Skeletal muscle tissue (tissue), 4 donors: ENCODE measurements around the gene RHPN2. TPM values are rescaled to one million over a fixed set of nuclear protein-coding genes. Genes with fewer than 3 reads are reported as not detected.

Experiments
- H3K27ac ChIP-seq: one replicate; pipeline ENCODE4 v1.7.0; 2013; ENCODE audit warnings: mild to moderate bottlenecking, low read depth, low read length, inconsistent platforms
- H3K27me3 ChIP-seq, 3 donors: one replicate each; pipeline ENCODE4 v1.7.0; 2013; ENCODE audit warnings: low read length in 3 of 3; ENCODE audit not compliant: control insufficient read depth in 3 of 3, insufficient read depth in 3 of 3
- H3K36me3 ChIP-seq, 3 donors: one replicate each; pipeline ENCODE4 v1.7.0; 2013; ENCODE audit warnings: low read length in 3 of 3; ENCODE audit not compliant: control insufficient read depth in 3 of 3, insufficient read depth in 3 of 3
- H3K4me1 ChIP-seq, 3 donors: one replicate each; pipeline ENCODE4 v1.7.0; 2013; ENCODE audit warnings: low read length in 3 of 3, mild to moderate bottlenecking in 3 of 3; ENCODE audit not compliant: control insufficient read depth in 3 of 3, insufficient read depth in 3 of 3
- H3K4me3 ChIP-seq, 3 donors: one replicate each; pipeline ENCODE4 v1.7.0; 2013; ENCODE audit warnings: low read length in 3 of 3
- H3K9ac ChIP-seq, 3 donors: one replicate each; pipeline ENCODE4 v1.7.0; 2013; ENCODE audit warnings: low read length in 3 of 3, mild to moderate bottlenecking in 3 of 3, moderate library complexity in 2 of 3, low read depth in 1 of 3
- H3K9me3 ChIP-seq, 3 donors: one replicate each; pipeline ENCODE4 v1.7.0; 2013; ENCODE audit warnings: low read length in 3 of 3; ENCODE audit not compliant: control insufficient read depth in 3 of 3
- total RNA-seq: library from RNA; depleted of rRNA; stranded (reverse); fragments of >200 nt; gene quantifications from one replicate; pipeline ENCODE4 v1.2.3, GENCODE V29; 2014
- donor health status: Osteomylitis.

RHPN2 gene
- total RNA-seq, 1 donor from 2014 or later: 0.52 TPM

DNA sequence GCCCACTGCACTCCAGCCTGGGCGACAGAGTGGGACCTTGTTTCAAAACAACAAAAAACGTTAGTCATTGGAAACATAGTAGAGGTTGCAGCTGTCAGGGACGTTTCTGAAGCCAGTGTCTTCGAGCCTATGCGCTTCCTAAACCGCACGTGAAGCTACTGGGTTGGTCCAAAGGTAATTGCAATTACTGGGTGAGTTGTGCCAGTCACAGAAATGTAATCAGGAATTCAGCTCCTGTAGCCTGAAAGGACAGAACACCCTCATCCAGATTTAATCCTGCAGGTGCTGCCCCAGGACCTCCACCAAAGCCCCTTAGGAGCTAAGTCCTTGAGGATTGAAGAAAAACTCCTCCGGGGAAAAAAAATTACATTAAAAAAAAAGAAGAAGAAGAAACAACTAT is 2.4 kb upstream of the RHPN2 start:
- H3K4me1 ChIP-seq: peaks cover 0 to 3% (median 0%) of the 10 kb centered on the region in 3 donors
- H3K4me3 ChIP-seq: no peak overlapping the region
- no peaks in the 10 kb centered on the region for H3K36me3 ChIP-seq
- no peak overlapping the region for H3K27ac ChIP-seq
- H3K27me3 ChIP-seq: peaks cover 19 to 23% (median 21%) of the 10 kb centered on the region in 3 donors
- no peak overlapping the region for H3K9ac ChIP-seq
- no peaks in the 10 kb centered on the region for H3K9me3 ChIP-seq

DNA sequence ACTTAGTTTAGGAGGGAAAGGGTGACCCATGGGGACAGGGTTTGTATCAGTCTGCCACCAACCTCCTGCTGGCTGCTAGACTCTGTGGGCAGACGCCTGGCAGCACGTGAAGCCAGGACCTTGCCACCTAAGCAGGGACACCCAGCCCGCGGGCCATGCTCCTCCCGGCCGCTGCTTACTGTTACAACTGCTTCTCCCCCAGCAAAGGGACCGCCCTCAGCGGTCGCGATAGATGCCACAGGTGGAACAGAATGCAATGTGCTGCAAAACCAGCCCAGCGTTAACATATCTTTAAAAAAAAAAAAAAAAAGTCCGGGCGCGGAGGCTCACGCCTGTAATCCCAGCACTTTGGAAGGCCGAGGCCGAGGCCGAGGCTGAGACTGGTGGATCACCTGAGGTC is 1.9 kb upstream of the RHPN2 start:
- Histone ChIP-seq H3K9ac (no peak overlapping the region), H3K27ac (no peak overlapping the region), H3K36me3 (no peaks in the 10 kb centered on the region), H3K9me3 (no peaks in the 10 kb centered on the region), H3K4me3 (no peak overlapping the region), H3K27me3 (peaks cover 19 to 23% (median 21%) of the 10 kb centered on the region in 3 donors), H3K4me1 (peaks cover 0 to 3% (median 0%) of the 10 kb centered on the region in 3 donors)

DNA sequence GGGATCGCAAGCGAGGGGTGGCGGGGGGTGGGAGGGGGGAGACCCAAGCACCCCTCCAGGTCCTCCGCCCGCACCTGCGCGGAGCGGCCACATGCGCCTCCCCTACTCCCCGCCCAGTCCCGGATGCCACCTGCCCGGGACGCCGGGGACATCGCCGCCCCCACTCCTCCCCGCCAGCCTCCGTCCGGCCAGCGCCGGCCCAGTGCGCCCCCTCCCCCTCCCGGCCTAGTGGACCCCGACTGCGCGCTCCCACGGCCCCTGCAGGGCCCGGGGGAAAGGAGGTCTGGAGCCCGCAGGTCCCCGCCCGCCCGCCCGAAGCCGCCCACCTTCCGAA is 263 bp downstream of the RHPN2 start:
- Histone ChIP-seq H3K27me3 (peaks cover 22 to 28% (median 25%) of the 10 kb centered on the region in 3 donors), H3K27ac (no peak overlapping the region), H3K36me3 (no peaks in the 10 kb centered on the region), H3K9me3 (no peaks in the 10 kb centered on the region), H3K9ac (no peak overlapping the region), H3K4me3 (no peak overlapping the region), H3K4me1 (peaks cover 0 to 3% (median 0%) of the 10 kb centered on the region in 3 donors)

DNA sequence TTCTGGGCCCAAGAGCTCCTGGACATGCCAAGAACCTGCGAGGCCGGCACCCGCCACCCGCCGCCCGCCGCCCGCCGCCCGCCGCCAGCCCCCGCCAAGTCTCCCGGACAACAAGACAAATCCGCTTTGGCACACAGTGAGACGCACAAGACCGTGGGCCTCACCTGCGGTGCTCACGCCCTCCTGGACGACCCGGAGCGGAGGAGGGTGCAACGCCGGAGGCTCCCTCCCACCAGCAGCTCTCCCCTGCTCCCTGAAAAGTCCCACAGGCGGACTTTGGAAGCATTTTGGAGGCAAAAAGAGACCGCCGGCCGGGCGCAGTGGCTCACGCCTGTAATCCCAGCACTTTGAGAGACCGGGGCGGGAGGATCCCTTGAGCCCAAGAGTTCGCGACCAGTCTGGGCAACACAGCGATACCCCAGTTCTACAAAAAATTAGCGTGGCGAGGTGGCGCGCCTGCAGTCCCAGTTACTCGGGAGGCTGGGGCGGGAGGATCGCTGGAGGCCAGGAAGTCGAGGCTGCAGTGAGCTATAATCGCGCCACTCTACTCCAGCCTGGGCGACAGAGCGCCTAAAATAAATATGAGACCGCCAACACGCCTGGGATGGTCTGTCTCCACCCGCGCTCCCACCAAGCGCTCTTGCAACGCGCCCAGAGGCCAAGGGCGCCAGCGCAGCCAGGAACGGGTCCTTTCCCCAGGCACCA is 783 bp downstream of the RHPN2 start:
- Histone ChIP-seq H3K27me3 (peaks cover 22 to 28% (median 25%) of the 10 kb centered on the region in 3 donors), H3K4me1 (peaks cover 0 to 3% (median 0%) of the 10 kb centered on the region in 3 donors), H3K9ac (no peak overlapping the region)

DNA sequence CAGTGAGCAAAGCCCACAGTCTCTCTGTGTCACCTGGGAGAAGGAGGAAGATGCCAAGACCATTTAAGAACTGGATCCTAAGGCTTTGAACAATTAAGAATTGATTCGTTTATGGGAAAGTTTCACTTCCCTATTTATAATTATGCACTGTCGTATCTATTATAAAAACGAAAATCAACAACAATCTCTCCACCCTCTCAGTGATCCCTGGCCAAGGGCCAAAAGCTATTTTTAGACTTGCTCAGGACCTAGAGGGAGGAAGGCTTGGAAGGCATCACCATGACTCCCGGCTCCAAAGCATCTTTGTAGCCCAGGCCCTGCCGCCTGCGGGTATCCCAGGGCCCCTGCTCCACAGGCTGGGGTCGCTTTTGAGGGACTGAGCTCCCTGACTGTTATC is 1.3 kb downstream of the RHPN2 start:
- H3K27me3 ChIP-seq: peaks cover 22 to 28% (median 25%) of the 10 kb centered on the region in 3 donors
- H3K4me1 ChIP-seq: peaks cover 0 to 3% (median 0%) of the 10 kb centered on the region in 3 donors
- no peak overlapping the region for H3K27ac ChIP-seq
- no peaks in the 10 kb centered on the region for H3K9me3 ChIP-seq
- H3K36me3 ChIP-seq: no peaks in the 10 kb centered on the region
- H3K9ac ChIP-seq: no peak overlapping the region
- no peak overlapping the region for H3K4me3 ChIP-seq

More for the DNA sequence above, 783 bp downstream of the RHPN2 start:
- H3K36me3 ChIP-seq: no peaks in the 10 kb centered on the region
- H3K27ac ChIP-seq: no peak overlapping the region
- no peaks in the 10 kb centered on the region for H3K9me3 ChIP-seq
- no peak overlapping the region for H3K4me3 ChIP-seq

DNA sequence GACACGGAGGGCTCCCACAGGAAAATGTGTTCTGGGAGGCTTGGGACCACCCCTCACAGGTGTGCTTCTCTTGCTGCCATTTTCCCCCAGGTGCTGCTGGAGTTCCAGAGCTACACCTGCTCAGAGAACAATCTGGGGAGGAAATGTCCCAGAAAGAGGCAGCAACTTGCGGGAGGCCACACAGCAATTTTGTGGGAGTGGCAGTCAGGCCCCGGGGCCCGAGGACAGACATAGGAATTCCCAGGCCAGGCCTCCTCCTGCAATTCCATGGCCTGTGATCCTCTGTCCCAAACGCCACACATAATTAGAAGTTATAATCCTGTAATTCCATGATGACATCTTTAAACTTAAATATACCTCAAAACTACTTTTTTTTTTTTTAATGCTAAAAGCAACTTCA is 1.8 kb downstream of the RHPN2 start:
- Histone ChIP-seq H3K9me3 (no peaks in the 10 kb centered on the region), H3K36me3 (no peaks in the 10 kb centered on the region), H3K4me3 (no peak overlapping the region), H3K4me1 (peaks cover 0 to 3% (median 0%) of the 10 kb centered on the region in 3 donors), H3K27ac (no peak overlapping the region), H3K27me3 (peaks cover 22 to 28% (median 27%) of the 10 kb centered on the region in 3 donors), H3K9ac (no peak overlapping the region)

DNA sequence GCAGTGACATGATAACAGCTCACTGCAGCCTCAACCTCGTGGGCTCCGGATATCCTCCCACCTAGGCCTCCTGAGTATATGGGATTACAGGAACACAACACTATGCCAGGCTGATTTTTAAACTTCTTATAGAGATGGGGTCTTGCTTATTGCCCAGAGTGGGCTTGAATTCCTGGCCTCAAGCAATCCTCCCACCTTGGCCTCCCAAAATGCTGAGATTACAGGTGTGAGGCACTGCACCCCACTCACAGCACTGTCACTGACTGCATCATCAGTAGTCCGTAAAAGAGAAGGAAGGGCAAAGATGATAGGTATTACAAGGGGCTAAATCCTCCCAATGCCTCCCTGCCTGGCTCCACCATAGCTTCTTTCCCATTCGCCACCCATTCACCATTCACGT is 4.1 kb downstream of the RHPN2 start:
- Histone ChIP-seq H3K9ac (no peak overlapping the region), H3K4me1 (peaks cover 0 to 3% (median 0%) of the 10 kb centered on the region in 3 donors), H3K27me3 (peaks cover 22 to 28% (median 27%) of the 10 kb centered on the region in 3 donors), H3K9me3 (no peaks in the 10 kb centered on the region), H3K36me3 (no peaks in the 10 kb centered on the region), H3K4me3 (no peak overlapping the region), H3K27ac (no peak overlapping the region)

DNA sequence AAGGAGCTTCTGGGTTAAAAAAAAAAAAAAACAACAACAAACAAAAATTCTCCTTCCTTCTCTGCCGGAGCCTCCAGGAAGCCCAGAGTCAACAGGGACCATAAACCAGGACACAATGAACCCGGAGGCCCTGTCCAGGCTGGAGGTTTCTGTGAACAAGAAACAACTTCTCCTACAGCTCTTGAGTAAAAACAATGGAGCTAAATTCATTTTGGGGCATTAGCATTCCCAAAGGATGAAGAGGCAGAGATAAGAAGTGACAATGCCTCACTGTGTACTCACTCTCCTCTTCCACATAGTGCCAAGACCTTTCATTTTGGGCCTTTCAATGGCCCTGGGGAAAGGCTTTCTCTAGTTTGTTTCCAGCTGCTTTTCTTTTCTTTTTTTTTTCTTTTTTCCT is 9.0 kb downstream of the RHPN2 start:
- Histone ChIP-seq H3K36me3 (no peaks in the 10 kb centered on the region), H3K4me1 (no peaks in the 10 kb centered on the region), H3K4me3 (no peak overlapping the region), H3K27me3 (peaks cover 2 to 6% (median 3%) of the 10 kb centered on the region in 3 donors), H3K9ac (no peak overlapping the region), H3K9me3 (no peaks in the 10 kb centered on the region), H3K27ac (no peak overlapping the region)

DNA sequence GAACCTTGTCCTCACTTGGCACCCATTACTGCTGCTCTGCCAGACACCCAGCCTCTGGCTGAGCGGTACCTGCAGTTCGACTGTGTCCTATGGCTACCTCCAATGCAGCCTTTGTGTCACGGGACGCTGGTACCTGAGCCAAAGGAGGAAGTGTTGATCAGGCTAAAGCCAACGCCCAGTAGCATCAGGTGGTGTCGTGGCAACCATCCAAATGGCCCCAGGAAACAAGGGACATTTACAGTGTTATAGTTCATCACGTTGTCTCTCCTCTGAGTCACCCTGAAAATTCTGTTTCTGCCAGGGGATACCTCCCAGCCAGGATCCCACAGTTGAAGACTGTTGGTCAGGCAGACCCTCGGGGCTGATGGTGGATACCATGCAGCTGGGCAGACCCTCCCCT is 10.1 kb downstream of the RHPN2 start:
- Histone ChIP-seq H3K4me3 (no peak overlapping the region), H3K27ac (no peak overlapping the region), H3K9me3 (no peaks in the 10 kb centered on the region)

DNA sequence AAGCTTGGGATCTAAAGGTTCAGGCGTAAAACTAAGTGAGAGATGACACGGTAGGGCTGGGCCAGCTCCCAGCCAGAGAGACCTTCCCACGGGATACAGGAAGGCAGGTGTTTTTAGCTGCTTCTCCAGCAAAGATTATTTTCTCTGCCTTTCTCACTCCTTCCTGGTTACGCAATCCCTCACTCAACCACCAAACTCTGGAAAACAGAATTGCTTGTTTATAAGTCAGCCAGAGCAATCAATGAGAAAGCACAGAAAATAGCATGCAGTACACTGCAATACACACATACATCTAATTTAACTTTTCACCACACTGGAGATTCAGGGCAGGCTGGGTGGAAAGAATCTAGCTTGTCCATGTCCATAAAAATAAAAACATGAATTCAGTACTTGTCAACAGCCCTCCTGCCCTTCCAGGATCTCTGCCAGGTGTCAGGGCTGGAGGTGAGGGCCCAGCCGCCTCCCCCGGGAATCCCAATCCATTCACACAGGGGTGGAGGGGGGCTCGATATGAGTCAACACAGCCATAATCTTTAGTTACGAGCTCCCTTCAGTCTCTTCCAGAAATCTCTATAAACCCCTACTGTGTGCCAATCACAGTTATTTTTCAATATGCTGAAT is 12.2 kb downstream of the RHPN2 start:
- H3K27ac ChIP-seq: no peak overlapping the region
- no peaks in the 10 kb centered on the region for H3K9me3 ChIP-seq
- no peaks in the 10 kb centered on the region for H3K36me3 ChIP-seq
- H3K4me1 ChIP-seq: no peaks in the 10 kb centered on the region
- H3K27me3 ChIP-seq: no peaks in the 10 kb centered on the region
- no peak overlapping the region for H3K9ac ChIP-seq
- no peak overlapping the region for H3K4me3 ChIP-seq

More for the DNA sequence above, 10.1 kb downstream of the RHPN2 start:
- no peaks in the 10 kb centered on the region for H3K36me3 ChIP-seq
- H3K9ac ChIP-seq: no peak overlapping the region
- H3K4me1 ChIP-seq: no peaks in the 10 kb centered on the region
- H3K27me3 ChIP-seq: peaks cover 0 to 2% (median under 1%) of the 10 kb centered on the region in 3 donors
